HCT116 (cell line): ENCODE measurements around the gene IL17RA. TPM values are rescaled to one million over a fixed set of nuclear protein-coding genes. Genes with fewer than 3 reads are reported as not detected.

Source experiments
- ATAC-seq: fragments of 200-7000 bp; cut with Tn5 transposase; 2 replicates; pipeline ENCODE4 v1.9.1; 2020; ENCODE audit warnings: mild to moderate bottlenecking, moderate library complexity
- BruUV-seq: library from RNA; stranded (reverse); fragments of 400-500 nt; replicated peaks from 2 replicates; lab custom pipeline; 2021; lab: Mats Ljungman, UMichigan
- CTCF ChIA-PET: fragments of 300-600 bp; sonication (Branson Sonifier 250); formaldehyde crosslinking; loops from one replicate; lab custom pipeline; 2021; ENCODE audit warnings: antibody characterized with exemption; lab: Charles Lee
- POLR2A ChIA-PET: fragments of 300-600, 350-600 bp; sonication (Branson Sonifier 250); formaldehyde crosslinking; loops from one replicate; lab custom pipeline; 2021; ENCODE audit warnings: antibody characterized with exemption; lab: Charles Lee
- RAD21 ChIA-PET, 2 experiments: fragments of 300-600 bp; sonication (Branson Sonifier 250); formaldehyde crosslinking; loops; one replicate each; lab custom pipeline; 2023; ENCODE audit warnings: low total read pairs in 2 of 2; ENCODE audit not compliant: uncharacterized antibody in 2 of 2, unreplicated experiment in 2 of 2, low non-redundant PET in 1 of 2; lab: Charles Lee
- DNase-seq: peaks from one replicate; pipeline ENCODE4 v3.0.0-alpha.2; 2010; ENCODE audit warnings: low read depth, low spot score
- H2AFZ ChIP-seq: fragments of 200-600 bp; shearing (Covaris generic), sonication (generic); 2 replicates; pipeline ENCODE4 v1.6.1; 2017; ENCODE audit warnings: low read depth, mixed run types, mixed read lengths, antibody characterized with exemption, low read length; ENCODE audit not compliant: poor library complexity, severe bottlenecking
- H3K27ac ChIP-seq: 2 replicates; pipeline ENCODE4 v1.5.1; 2012; ENCODE audit warnings: low read depth, low read length
- H3K27me3 ChIP-seq: fragments of 200-600 bp; sonication (generic); 2 replicates; pipeline ENCODE4 v1.6.1; 2016; ENCODE audit warnings: mixed run types, low read length, mixed read lengths; ENCODE audit not compliant: insufficient read depth
- H3K36me3 ChIP-seq, 2 experiments: fragments of 200-500 bp in 1 of 2; fragments of 200-600 bp in 1 of 2; sonication (Bioruptor generic) in 1 of 2; sonication (generic) in 1 of 2; 2 replicates each; pipeline versions ENCODE4 v1.5.1 to v1.6.1; 2014 to 2016; ENCODE audit warnings: low read length in 2 of 2, inconsistent platforms in 1 of 2, mixed read lengths in 1 of 2, mixed run types in 1 of 2; ENCODE audit not compliant: insufficient read depth in 2 of 2, control insufficient read depth in 1 of 2
- H3K4me1 ChIP-seq, 2 experiments: fragments of 200-600 bp in 1 of 2; sonication (generic) in 1 of 2; 2 replicates each; pipeline versions ENCODE4 v1.5.1 to v1.6.1; 2012 to 2017; ENCODE audit warnings: low read length in 2 of 2, inconsistent platforms in 1 of 2, mild to moderate bottlenecking in 1 of 2, mixed read lengths in 1 of 2, mixed run types in 1 of 2, moderate library complexity in 1 of 2; ENCODE audit not compliant: insufficient read depth in 2 of 2, control insufficient read depth in 1 of 2
- H3K4me2 ChIP-seq: fragments of 200-600 bp; sonication (generic); 2 replicates; pipeline ENCODE4 v1.6.1; 2017; ENCODE audit warnings: mixed run types, low read length, mixed read lengths
- H3K4me3 ChIP-seq, 2 experiments: fragments of 200-600 bp in 1 of 2; sonication (generic) in 1 of 2; replicated peaks in 1 of 2; 2 replicates each; pipeline ENCODE4 v1.5.1; 2011 to 2016; ENCODE audit warnings: low read length in 2 of 2, control low read depth in 1 of 2, low read depth in 1 of 2, mild to moderate bottlenecking in 1 of 2, mixed read lengths in 1 of 2, mixed run types in 1 of 2
- H3K79me2 ChIP-seq: fragments of 200-600 bp; sonication (generic); 2 replicates; pipeline ENCODE4 v1.6.1; 2017; ENCODE audit warnings: mild to moderate bottlenecking, mixed run types, low read length, moderate library complexity, mixed read lengths; ENCODE audit not compliant: insufficient read depth
- H3K9ac ChIP-seq: fragments of 200-600 bp; sonication (generic); 2 replicates; pipeline ENCODE4 v1.6.1; 2016; ENCODE audit warnings: low read length, mixed read lengths
- H3K9me2 ChIP-seq: fragments of 200-600 bp; sonication (generic), shearing (Covaris generic); 2 replicates; pipeline ENCODE4 v1.6.1; 2017; ENCODE audit warnings: mixed run types, mild to moderate bottlenecking, moderate library complexity; ENCODE audit not compliant: insufficient read depth
- H3K9me3 ChIP-seq, 2 experiments: fragments of 200-500 bp in 1 of 2; fragments of 200-600 bp in 1 of 2; sonication (Bioruptor generic) in 1 of 2; sonication (generic) in 1 of 2; 2 replicates each; pipeline ENCODE4 v1.6.1; 2014 to 2017; ENCODE audit warnings: low read length in 2 of 2, mixed read lengths in 2 of 2, inconsistent platforms in 1 of 2, low read depth in 1 of 2, mild to moderate bottlenecking in 1 of 2, mixed run types in 1 of 2, moderate library complexity in 1 of 2; ENCODE audit not compliant: control insufficient read depth in 1 of 2, insufficient read depth in 1 of 2
- H4K20me1 ChIP-seq: fragments of 200-600 bp; sonication (generic), shearing (Covaris generic); 2 replicates; pipeline ENCODE4 v1.6.1; 2017; ENCODE audit warnings: mixed run types, mild to moderate bottlenecking, moderate library complexity; ENCODE audit not compliant: insufficient read depth
- CBX3 ChIP-seq: IDR thresholded peaks from 2 replicates; pipeline ENCODE4 v1.6.1; 2012; ENCODE audit warnings: low read depth
- POLR2A ChIP-seq: IDR thresholded peaks from 2 replicates; pipeline ENCODE4 v1.7.0; 2011; ENCODE audit warnings: borderline replicate concordance; ENCODE audit not compliant: insufficient read depth, insufficient read length; ENCODE audit errors: extremely low read depth
- RAD21 ChIP-seq: IDR thresholded peaks from 2 replicates; pipeline ENCODE4 v1.6.1; 2012; ENCODE audit warnings: low read depth, mild to moderate bottlenecking
- intact Hi-C: fragments of 100-400 bp; cut with micrococcal nuclease; formaldehyde crosslinking; loops from 2 replicates; pipeline ENCODE4 v1.10.0; 2022
- total RNA-seq: library from RNA; stranded (reverse); gene quantifications from one replicate; pipeline ENCODE4 v1.2.1, GENCODE V29; 2021; ENCODE audit not compliant: unreplicated experiment
- TF ChIP-seq, protein P1 (sequence below): IDR thresholded peaks from 2 replicates; pipeline ENCODE4 v1.6.1; 2012; ENCODE audit warnings: low read depth

Gene IL17RA
- total RNA-seq, 1 experiment from 2014 or later = 17.3 TPM

DNA sequence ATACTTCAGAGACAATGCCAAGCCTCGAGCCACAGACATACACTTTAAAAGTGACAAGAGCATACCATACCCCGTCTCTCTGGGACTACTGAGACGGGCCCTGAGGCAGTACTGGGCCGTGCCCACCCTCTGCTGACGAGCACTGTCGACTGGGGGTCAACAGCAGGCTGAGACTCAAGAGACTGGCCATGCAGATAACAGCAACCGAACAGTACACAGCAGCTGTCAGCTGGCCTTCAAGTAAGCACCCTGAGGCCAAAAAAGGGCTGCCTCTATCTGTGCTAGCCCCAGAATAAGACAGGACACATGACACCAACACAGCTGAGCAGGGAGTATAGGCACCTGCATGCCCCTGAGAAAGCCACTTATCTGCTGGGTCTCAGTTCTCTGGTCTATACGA is 55.2 kb downstream of the IL17RA start:
- ChIA-PET CTCF (no interaction called here), POLR2A (no interaction called here), RAD21 (no interaction called here)
- H3K79me2 ChIP-seq = 0 out of 2 replicates have a peak, but pooled peaks cover 11% of the 10 kb centered on the region
- ATAC-seq = no peak
- no peak overlapping the region for H3K9ac ChIP-seq
- H3K27me3 ChIP-seq = no peaks in the 10 kb centered on the region
- no peaks in the 10 kb centered on the region for H3K9me2 ChIP-seq
- H3K4me2 ChIP-seq = no peak overlapping the region
- peaks cover 16 to 32% of the 10 kb centered on the region in 2 experiments; a peak in 3 of 4 replicates for H3K36me3 ChIP-seq
- no peak overlapping the region for H3K4me3 ChIP-seq
- no peak for DNase-seq
- no TSS peak for BruUV-seq
- no peaks in the 10 kb centered on the region for H3K9me3 ChIP-seq
- H2AFZ ChIP-seq = no peak overlapping the region
- intact Hi-C loops = no loop called here
- no peaks in the 10 kb centered on the region for H4K20me1 ChIP-seq
- no peak overlapping the region for H3K27ac ChIP-seq
- no peaks in the 10 kb centered on the region for H3K4me1 ChIP-seq
- TF ChIP-seq POLR2A = no peak
- TF ChIP-seq RAD21 = no peak
- TF ChIP-seq CBX3 = no peak
- TF ChIP-seq, protein P1, sequence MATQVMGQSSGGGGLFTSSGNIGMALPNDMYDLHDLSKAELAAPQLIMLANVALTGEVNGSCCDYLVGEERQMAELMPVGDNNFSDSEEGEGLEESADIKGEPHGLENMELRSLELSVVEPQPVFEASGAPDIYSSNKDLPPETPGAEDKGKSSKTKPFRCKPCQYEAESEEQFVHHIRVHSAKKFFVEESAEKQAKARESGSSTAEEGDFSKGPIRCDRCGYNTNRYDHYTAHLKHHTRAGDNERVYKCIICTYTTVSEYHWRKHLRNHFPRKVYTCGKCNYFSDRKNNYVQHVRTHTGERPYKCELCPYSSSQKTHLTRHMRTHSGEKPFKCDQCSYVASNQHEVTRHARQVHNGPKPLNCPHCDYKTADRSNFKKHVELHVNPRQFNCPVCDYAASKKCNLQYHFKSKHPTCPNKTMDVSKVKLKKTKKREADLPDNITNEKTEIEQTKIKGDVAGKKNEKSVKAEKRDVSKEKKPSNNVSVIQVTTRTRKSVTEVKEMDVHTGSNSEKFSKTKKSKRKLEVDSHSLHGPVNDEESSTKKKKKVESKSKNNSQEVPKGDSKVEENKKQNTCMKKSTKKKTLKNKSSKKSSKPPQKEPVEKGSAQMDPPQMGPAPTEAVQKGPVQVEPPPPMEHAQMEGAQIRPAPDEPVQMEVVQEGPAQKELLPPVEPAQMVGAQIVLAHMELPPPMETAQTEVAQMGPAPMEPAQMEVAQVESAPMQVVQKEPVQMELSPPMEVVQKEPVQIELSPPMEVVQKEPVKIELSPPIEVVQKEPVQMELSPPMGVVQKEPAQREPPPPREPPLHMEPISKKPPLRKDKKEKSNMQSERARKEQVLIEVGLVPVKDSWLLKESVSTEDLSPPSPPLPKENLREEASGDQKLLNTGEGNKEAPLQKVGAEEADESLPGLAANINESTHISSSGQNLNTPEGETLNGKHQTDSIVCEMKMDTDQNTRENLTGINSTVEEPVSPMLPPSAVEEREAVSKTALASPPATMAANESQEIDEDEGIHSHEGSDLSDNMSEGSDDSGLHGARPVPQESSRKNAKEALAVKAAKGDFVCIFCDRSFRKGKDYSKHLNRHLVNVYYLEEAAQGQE = no peak
